ENCODE data around the gene KDM1A.

KDM1A gene

GRCh38 chr1:23018661-23019093 lies 591 bp upstream of the KDM1A start:
- no peak for DNase-seq

- peak; percentile 73 for DNase-seq
These were observed 776 bp downstream of the KDM1A start for GRCh38 chr1:23019863-23020625.

GRCh38 chr1:23020706-23021405 lies 1.6 kb downstream of the KDM1A start:
- no peak for DNase-seq

GRCh38 chr1:23021834-23022233 lies 2.6 kb downstream of the KDM1A start:
- DNase-seq = no peak

GRCh38 chr1:23023174-23023845 lies 4.0 kb downstream of the KDM1A start:
- DNase-seq = no peak

- no peak for DNase-seq
These were observed 7.3 kb downstream of the KDM1A start for GRCh38 chr1:23026568-23026967.

- DNase-seq = no peak
These were observed 8.2 kb downstream of the KDM1A start for GRCh38 chr1:23027352-23027907.

- DNase-seq = no peak
These were observed 10.1 kb downstream of the KDM1A start for GRCh38 chr1:23029337-23029736.

- DNase-seq = no peak
These were observed 16.7 kb downstream of the KDM1A start for GRCh38 chr1:23035823-23036452.

- no peak for DNase-seq
These were observed 17.9 kb downstream of the KDM1A start for GRCh38 chr1:23037081-23037740.

GRCh38 chr1:23039308-23039826 lies 20.1 kb downstream of the KDM1A start:
- no peak for DNase-seq

GRCh38 chr1:23040509-23040908 lies 21.2 kb downstream of the KDM1A start:
- DNase-seq = no peak

- no peak for DNase-seq
These were observed 24.8 kb downstream of the KDM1A start for GRCh38 chr1:23044035-23044434.

GRCh38 chr1:23050201-23050600 lies 30.9 kb downstream of the KDM1A start:
- no peak for DNase-seq

GRCh38 chr1:23051290-23051909 lies 32.1 kb downstream of the KDM1A start:
- no peak for DNase-seq

- DNase-seq = no peak
These were observed 38.0 kb downstream of the KDM1A start for GRCh38 chr1:23057301-23057700.

GRCh38 chr1:23062271-23062670 lies 43.0 kb downstream of the KDM1A start:
- DNase-seq = no peak

GRCh38 chr1:23065385-23065784 lies 46.1 kb downstream of the KDM1A start:
- no peak for DNase-seq

GRCh38 chr1:23066075-23066474 lies 46.8 kb downstream of the KDM1A start:
- no peak for DNase-seq

GRCh38 chr1:23069149-23069548 lies 49.9 kb downstream of the KDM1A start:
- DNase-seq = no peak

- DNase-seq = no peak
These were observed 50.4 kb downstream of the KDM1A start for GRCh38 chr1:23069675-23070074.

GRCh38 chr1:23074012-23074411 lies 54.7 kb downstream of the KDM1A start:
- no peak for DNase-seq

Data from NCI-H1105 treated with DMSO at 0.1 percent for 48 hours (cell line).